ENCODE data around the gene ADK.
"Not testable (repeated sequence)": the region's sequence is repeated elsewhere in the genome, so short reads cannot be mapped to it uniquely, and the experiment has no call there.

The ADK gene

DNA sequence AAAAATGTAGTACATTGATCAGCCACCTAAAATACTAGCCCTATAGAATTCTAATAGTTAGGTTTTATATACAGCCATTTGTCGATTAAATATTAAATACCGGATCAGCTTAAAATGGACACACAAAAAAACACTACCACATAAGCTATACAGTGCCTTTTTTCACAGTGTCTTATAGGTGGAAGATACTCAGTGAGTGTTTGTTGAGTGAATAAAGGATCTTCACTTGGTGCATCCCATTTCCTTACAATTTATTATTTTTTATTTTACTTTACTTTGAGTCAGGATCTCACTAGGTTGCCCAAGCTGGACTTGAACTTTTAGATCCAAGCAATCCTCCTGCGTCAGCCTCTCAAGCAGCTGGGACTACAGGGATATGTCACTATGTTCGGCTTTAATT, 340.0 kb downstream of the ADK start:
- no peaks in the 10 kb centered on the region for H3K4me1 Mint-ChIP-seq
- peaks cover 7% of the 10 kb centered on the region for H3K36me3 Mint-ChIP-seq
- no peak overlapping the region for H3K27ac Mint-ChIP-seq
- no peaks in the 10 kb centered on the region for H3K27me3 Mint-ChIP-seq
- H3K9me3 Mint-ChIP-seq, result peaks cover 11% of the 10 kb centered on the region
- no peak overlapping the region for H3K4me3 Mint-ChIP-seq

DNA sequence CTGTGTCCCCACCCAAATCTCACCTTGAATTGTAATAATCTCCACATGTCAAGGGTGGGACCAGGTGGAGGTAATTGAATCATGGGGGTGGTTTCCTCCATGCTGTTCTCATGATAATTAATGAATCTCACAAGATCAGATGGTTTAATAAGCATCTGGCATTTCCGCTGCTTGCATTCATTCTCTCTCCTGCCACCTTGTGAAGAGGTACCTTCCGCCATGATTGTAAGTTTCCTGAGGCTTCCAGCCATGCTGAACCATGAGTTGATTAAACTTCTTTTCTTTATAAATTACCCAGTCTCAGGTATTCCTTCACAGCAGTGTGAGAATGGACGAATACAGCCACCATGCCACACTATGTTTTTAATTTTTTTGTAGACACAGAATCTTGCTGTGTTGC, 345.3 kb downstream of the ADK start:
- Mint-ChIP-seq H3K4me1 (peaks cover 16% of the 10 kb centered on the region), H3K36me3 (peaks cover 24% of the 10 kb centered on the region), H3K9me3 (peaks cover 11% of the 10 kb centered on the region)
- not testable (repeated sequence) for H3K27me3 Mint-ChIP-seq, H3K4me3 Mint-ChIP-seq, H3K27ac Mint-ChIP-seq

DNA sequence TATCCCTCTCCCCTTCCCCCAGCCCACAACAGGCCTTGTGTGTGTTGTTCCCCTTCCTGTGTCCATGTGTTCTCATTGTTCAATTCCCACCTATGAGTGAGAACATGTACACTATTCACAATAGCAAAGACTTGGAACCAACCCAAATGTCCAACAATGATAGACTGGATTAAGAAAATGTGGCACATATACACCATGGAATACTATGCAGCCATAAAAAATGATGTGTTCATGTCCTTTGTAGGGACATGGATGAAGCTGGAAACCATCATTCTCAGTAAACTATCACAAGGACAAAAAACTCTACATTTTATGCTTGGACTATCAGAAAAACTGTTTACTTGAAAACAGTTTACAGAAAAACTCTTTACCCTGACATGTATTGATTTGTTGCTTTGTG, 347.6 kb downstream of the ADK start:
- peaks cover 11% of the 10 kb centered on the region for H3K9me3 Mint-ChIP-seq
- not testable (repeated sequence) for H3K27me3 Mint-ChIP-seq, H3K4me3 Mint-ChIP-seq
- peak overlapping the region; percentile 79 for H3K27ac Mint-ChIP-seq
- peaks cover 32% of the 10 kb centered on the region for H3K36me3 Mint-ChIP-seq
- peaks cover 34% of the 10 kb centered on the region for H3K4me1 Mint-ChIP-seq

DNA sequence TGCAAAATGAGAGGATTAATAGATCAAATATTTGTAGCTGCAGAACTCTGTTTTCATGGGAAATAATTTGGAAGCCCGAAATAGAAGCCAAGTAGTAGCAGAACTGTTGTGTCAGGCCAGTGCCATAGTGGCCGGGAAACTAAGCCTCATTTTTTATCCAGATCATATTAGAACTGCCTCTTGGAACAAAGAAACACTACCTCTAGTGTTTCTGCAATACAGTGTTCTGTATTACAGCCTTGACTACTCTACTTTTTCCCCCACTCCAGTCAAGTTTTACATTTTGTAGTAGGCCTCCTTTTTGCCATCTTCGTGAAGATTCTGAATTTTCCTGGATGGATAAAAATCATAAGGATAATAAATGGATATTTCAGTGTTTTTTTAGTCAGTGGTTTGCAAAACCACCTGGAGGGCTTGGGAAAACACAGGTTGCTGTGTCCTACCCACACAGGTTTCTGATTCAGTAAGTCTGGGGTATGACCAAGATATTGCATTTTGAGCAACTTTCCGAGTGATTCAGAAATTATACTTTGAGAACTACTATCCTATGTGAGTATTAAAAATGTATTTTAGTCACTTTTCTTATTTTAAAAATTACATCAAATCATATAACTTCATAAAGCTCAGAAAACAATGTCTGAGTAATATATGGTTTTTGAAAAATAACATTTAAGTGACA, 349.1 kb downstream of the ADK start:
- Mint-ChIP-seq H3K27ac (peak overlapping the region; percentile 76), H3K4me1 (peaks cover 44% of the 10 kb centered on the region), H3K27me3 (no peaks in the 10 kb centered on the region), H3K4me3 (no peak overlapping the region), H3K36me3 (peaks cover 42% of the 10 kb centered on the region), H3K9me3 (peaks cover 10% of the 10 kb centered on the region)

DNA sequence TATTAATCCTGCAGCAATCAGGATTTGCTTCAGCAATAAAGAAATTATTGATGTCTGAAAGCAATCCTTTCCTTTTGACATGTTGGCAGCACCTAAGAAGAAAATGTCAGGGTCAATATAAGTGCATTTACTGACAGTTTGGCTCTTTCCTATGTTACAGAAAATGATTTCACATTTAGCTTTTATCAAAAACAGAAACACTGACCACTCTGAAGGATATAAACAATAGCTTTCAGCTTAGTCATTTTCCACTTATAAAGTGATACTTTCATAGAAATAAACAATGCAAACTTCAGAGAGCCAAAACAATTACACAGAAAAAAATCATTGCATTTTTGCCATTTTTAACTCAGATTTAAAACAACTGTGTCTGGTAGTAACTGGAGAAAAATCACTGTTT, 349.8 kb downstream of the ADK start:
- Mint-ChIP-seq H3K9me3 (peaks cover 9% of the 10 kb centered on the region), H3K27ac (peak overlapping the region; percentile 41), H3K4me1 (peaks cover 47% of the 10 kb centered on the region), H3K27me3 (no peaks in the 10 kb centered on the region), H3K4me3 (no peak overlapping the region), H3K36me3 (peaks cover 46% of the 10 kb centered on the region)

DNA sequence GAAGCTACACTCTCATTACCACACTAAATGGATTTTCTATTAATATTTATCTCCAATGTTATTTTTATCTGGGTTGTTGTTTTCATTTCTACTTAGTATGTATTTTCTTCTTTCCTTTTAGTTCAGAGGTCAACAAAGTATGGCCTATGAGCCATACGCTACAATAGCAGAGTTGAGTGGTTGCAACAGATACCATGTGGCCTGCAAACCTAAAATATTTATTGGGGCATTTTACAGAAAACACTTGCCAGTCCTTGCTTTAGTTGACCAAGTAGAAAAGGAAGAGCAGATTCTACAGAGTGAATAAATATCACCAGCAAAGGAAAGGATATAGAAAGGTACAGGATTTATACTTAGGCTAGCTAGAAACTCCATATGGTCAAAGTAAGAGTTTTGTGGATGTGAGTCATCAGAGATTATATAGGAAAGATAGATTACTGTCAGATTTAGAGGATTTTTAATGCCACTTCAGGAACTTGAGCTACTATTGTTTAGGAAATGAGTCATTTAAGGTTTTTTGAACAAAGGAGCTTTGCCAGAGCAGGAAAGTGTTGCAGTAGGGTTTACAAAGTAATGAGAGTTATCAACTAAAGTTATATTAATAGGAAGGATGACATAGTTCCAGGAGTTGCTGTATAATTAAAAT, 352.1 kb downstream of the ADK start:
- H3K27me3 Mint-ChIP-seq, result no peaks in the 10 kb centered on the region
- peaks cover 11% of the 10 kb centered on the region for H3K9me3 Mint-ChIP-seq
- H3K4me1 Mint-ChIP-seq, result peaks cover 47% of the 10 kb centered on the region
- peaks cover 45% of the 10 kb centered on the region for H3K36me3 Mint-ChIP-seq
- peak overlapping the region; percentile 71 for H3K27ac Mint-ChIP-seq
- H3K4me3 Mint-ChIP-seq, result peak overlapping the region; percentile 27

DNA sequence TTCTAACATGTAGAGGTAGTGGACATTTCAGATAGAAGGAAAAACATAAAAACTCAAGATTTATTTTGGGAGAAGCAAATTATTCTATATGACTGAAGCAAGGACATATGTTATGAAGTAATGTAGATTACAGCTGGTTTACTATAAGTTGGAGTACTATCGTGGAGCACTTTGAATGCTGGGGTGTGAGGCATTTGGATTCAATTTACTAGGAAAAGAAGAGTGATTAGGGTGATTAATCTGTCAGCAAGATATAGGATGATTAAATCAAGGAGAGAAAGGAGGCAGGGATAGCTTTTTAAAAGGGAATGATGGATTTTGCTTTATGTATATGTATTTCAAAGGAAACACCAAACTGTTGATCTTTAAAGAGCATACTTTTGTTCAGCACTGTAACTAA, 356.9 kb downstream of the ADK start:
- Mint-ChIP-seq H3K4me3 (no peak overlapping the region), H3K4me1 (peaks cover 20% of the 10 kb centered on the region), H3K36me3 (peaks cover 65% of the 10 kb centered on the region), H3K27me3 (no peaks in the 10 kb centered on the region), H3K27ac (no peak overlapping the region), H3K9me3 (peaks cover 40% of the 10 kb centered on the region)

DNA sequence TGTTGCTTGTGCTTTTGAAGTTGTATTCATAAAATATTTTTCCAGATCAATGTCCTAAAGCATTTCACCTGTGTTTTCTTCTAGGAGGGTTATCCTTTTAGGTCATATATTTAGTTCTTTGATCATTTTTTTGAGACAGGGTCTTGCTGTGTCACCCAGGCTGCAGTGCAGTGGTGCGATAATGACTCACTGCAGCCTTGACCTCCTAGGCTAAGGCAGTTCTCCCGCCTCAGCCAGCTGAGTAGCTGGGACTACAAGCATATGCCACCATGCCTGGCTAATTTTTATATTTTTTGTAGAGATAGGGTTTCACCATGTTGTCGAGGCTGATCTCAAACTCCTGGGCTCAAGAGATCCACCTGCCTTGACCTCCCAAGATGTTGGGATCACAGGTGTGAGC, 359.6 kb downstream of the ADK start:
- Mint-ChIP-seq H3K27me3 (no peaks in the 10 kb centered on the region), H3K36me3 (peaks cover 64% of the 10 kb centered on the region), H3K9me3 (peaks cover 49% of the 10 kb centered on the region), H3K27ac (no peak overlapping the region), H3K4me3 (no peak overlapping the region), H3K4me1 (no peaks in the 10 kb centered on the region)

DNA sequence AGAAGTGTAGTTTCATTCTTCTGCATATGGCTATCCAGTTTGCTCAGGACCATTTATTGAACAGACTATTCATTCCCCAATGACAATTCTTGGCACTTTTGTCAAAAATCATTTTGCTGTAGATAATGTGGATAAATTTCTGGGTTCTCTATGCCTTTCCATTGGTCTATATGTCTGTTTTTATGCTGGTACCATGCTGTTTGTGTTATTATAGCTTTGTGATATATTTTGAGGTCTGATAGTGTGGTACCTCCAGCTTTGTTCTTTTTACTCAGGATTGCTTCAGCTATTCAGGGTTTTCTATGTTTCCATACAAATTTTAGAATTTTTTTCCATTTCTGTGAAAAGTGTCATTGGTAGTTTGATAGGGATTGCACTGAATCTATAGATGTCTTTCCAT, 360.0 kb downstream of the ADK start:
- Mint-ChIP-seq H3K4me3 (no peak overlapping the region), H3K27me3 (no peaks in the 10 kb centered on the region), H3K36me3 (peaks cover 60% of the 10 kb centered on the region), H3K27ac (no peak overlapping the region), H3K4me1 (no peaks in the 10 kb centered on the region), H3K9me3 (peaks cover 48% of the 10 kb centered on the region)

DNA sequence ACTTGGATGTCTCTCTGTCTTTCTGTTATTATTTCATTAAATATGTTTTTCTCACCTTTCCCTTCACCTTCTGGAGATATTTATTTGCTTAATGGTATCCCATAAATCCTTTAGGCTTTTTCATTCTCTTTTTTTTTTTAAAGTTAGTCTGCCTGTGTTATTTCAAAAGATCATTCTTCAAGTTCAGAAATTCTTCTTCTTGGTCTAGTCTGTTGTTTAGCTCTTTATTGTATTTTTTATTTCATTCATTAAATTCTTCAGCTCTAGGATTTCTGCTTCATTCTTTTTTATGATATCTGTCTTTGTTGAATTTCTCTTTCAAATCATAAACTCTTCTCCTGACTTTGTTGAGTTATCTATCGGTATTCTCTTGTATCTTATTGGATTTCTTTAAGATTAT, 363.3 kb downstream of the ADK start:
- no peak overlapping the region for H3K4me3 Mint-ChIP-seq
- H3K36me3 Mint-ChIP-seq, result peaks cover 50% of the 10 kb centered on the region
- H3K27me3 Mint-ChIP-seq, result no peaks in the 10 kb centered on the region
- H3K9me3 Mint-ChIP-seq, result peaks cover 43% of the 10 kb centered on the region
- no peaks in the 10 kb centered on the region for H3K4me1 Mint-ChIP-seq
- no peak overlapping the region for H3K27ac Mint-ChIP-seq

DNA sequence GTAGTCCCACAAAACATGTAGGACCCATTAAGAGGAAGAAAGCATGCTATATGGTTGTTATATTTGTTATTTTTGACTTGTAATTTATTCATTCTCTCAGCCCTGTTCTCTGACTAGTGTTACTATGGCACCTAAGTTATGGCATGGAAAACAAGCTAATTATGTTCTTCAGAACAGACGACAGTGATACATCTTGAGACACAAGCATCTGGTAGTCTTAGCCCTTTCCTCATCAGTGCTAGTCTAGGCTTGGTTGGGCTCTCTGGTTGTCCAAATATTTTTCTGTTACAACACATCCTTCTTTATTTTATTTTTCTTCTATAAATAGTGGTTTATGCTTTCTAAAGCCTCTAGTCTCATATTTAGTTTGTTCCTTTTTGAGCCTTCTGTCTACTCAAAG, 367.0 kb downstream of the ADK start:
- Mint-ChIP-seq H3K27me3 (no peaks in the 10 kb centered on the region), H3K27ac (no peak overlapping the region), H3K36me3 (peaks cover 26% of the 10 kb centered on the region), H3K9me3 (peaks cover 15% of the 10 kb centered on the region), H3K4me3 (no peak overlapping the region), H3K4me1 (no peaks in the 10 kb centered on the region)

DNA sequence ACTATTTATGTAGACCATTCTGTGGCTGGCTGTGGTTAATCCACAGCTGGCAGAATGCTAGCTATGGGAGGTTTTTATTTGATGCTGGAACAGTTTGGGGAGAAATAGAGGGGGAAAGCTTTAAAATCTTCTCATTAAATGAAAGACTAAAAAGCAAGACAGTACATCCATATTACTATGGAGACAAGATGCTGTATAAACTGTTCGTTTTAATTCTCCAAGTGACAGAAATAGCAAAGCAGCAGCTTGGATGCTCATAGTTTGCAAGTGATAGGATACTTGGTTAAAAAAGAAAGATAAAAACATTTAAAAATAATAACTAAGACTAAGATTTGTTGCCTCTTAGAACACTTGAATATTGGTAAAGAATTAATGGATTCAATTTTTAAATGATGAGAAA, 370.5 kb downstream of the ADK start:
- Mint-ChIP-seq H3K4me1 (no peaks in the 10 kb centered on the region), H3K9me3 (no peaks in the 10 kb centered on the region), H3K4me3 (no peak overlapping the region), H3K27ac (no peak overlapping the region), H3K27me3 (no peaks in the 10 kb centered on the region), H3K36me3 (peaks cover 16% of the 10 kb centered on the region)

DNA sequence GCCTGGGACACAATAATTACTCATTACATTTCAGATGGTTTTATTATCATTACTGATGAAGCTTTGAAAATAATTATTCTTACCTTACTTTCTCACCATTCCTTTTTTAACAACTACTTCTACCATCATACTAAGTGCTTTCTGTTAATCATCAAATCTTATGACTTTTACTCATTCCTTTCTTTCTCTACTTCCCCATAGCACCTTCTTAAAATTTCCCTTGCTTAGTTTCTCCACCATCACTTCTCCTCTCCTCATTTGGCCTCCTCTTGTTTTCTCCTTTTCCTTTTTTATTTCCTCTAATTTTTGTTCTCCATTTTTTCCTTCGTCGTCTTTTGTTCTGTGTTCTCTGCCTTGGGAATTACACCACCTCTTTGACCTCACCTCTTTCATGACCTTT, 372.2 kb downstream of the ADK start:
- H3K27ac Mint-ChIP-seq, result no peak overlapping the region
- no peak overlapping the region for H3K4me3 Mint-ChIP-seq
- H3K4me1 Mint-ChIP-seq, result no peaks in the 10 kb centered on the region
- H3K36me3 Mint-ChIP-seq, result peaks cover 25% of the 10 kb centered on the region
- H3K9me3 Mint-ChIP-seq, result no peaks in the 10 kb centered on the region
- no peaks in the 10 kb centered on the region for H3K27me3 Mint-ChIP-seq

DNA sequence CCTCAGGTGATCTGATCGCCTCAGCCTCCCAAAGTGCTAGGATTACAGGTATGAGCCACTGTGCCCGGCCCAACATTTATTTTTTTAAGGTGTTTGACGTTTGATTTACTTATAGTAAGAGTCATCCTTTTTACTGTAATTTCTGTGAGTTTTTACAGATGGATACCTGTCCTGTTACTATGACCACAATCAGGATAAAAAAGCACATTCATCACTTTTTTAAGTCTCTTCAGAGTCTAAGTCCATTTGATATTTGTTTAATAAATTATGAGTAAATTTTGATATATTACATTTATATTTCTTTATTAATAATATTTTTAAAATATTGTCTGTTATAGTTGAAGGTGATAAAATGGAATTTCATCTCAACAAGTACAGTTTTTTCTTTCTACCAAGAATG, 374.9 kb downstream of the ADK start:
- Mint-ChIP-seq H3K9me3 (no peaks in the 10 kb centered on the region), H3K27ac (no peak overlapping the region), H3K4me1 (no peaks in the 10 kb centered on the region), H3K27me3 (no peaks in the 10 kb centered on the region), H3K4me3 (no peak overlapping the region), H3K36me3 (peaks cover 29% of the 10 kb centered on the region)

DNA sequence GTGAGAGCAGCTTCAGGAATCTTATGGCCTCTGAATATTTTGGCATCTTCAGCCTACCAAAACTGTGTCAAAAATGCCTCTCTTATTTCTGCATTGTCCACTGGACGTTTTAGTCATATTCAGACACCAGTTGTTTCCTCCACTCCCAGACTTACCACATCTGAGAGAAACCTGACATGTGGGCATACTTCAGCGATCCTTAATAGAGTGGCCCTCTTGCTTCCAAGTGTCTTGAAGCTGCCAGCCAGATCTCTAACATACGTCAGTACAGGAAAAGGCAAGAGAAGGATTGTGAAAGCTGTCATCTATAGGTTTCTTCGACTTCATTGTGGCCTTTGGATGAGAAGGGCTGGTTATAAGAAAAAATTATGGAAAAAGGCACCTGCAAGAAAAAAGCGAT, 376.6 kb downstream of the ADK start:
- H3K4me3 Mint-ChIP-seq, H3K27ac Mint-ChIP-seq, H3K27me3 Mint-ChIP-seq, H3K9me3 Mint-ChIP-seq, H3K4me1 Mint-ChIP-seq: not testable (repeated sequence)
- peaks cover 27% of the 10 kb centered on the region for H3K36me3 Mint-ChIP-seq

DNA sequence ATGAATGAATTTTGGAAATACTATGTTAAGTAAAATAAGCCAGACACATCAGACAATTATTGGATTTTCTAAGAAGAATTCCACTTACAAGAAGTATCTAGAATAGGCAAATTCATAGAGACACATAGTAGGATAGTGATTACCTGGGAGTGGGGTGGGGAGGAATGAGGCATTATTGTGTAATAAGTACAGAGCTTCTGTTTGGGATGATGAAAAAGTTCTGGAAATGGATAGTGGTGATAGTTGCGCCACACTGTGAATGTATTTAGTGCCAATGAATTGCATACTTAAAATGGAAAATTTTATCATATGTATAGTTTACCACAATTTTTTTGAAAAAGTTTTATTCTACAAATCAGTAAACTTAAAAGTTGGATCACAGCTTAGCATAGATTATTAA, 378.2 kb downstream of the ADK start:
- no peak overlapping the region for H3K27ac Mint-ChIP-seq
- no peaks in the 10 kb centered on the region for H3K27me3 Mint-ChIP-seq
- H3K4me1 Mint-ChIP-seq, result no peaks in the 10 kb centered on the region
- no peak overlapping the region for H3K4me3 Mint-ChIP-seq
- peaks cover 21% of the 10 kb centered on the region for H3K36me3 Mint-ChIP-seq
- H3K9me3 Mint-ChIP-seq, result no peaks in the 10 kb centered on the region

DNA sequence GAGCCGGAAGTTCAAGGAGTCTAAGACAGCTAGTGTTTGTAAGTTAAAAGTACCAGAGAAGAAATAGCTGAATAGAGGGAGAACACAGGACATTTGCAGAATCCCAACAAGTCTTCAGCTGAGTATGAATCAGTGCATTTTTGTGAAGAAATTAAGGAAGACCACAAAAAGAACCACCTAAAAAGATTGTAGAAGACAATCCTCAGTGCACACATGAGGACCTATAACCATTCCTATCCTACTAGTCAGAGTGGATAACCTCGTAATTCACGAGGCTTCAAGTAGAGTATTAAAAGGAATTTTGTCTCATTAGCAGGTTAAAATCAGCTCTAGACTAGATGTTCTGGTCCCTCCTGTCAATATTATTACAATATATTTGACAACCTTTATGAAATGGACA, 380.0 kb downstream of the ADK start:
- Mint-ChIP-seq H3K4me3 (no peak overlapping the region), H3K4me1 (peaks cover under 1% of the 10 kb centered on the region), H3K27ac (no peak overlapping the region), H3K36me3 (peaks cover 22% of the 10 kb centered on the region), H3K27me3 (no peaks in the 10 kb centered on the region), H3K9me3 (no peaks in the 10 kb centered on the region)
